ENCODE data around the gene GREB1L.

Gene GREB1L

DNA sequence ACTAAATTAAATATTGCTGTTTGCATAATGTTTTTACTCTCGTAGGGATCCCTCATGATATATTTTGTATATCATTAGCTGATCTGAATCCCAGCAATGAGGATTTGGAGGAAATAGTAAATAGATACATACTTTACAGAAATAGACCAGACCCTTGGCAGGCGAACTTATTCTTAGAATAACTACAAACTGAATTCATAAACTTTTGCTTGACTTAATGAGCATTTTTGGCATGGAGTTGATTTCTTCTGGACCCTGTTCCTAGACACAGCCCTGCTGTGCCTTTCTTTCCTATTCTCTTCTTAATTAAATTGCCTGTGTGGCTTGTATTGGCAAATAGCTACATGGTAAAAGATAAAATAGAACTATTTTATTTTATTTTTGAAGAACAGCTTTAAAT lies 145.9 kb downstream of the GREB1L start:
- H4K20me1 ChIP-seq (ENCODE audit: insufficient read depth, low read length): no peaks in the 10 kb centered on the region
- H3K4me2 ChIP-seq (ENCODE audit: low read length): no peak overlapping the region
- H3K9ac ChIP-seq (ENCODE audit: low read length): no peak overlapping the region
- H3K9me2 ChIP-seq (ENCODE audit: low read depth, low read length): no peaks in the 10 kb centered on the region
- no peaks in the 10 kb centered on the region for H3K4me1 ChIP-seq (ENCODE audit: insufficient read depth, low read length, severe bottlenecking)
- H3K9me3 ChIP-seq (ENCODE audit: low read length): no peaks in the 10 kb centered on the region
- no peak overlapping the region for H2AFZ ChIP-seq (ENCODE audit: low read length)
- H3K27ac ChIP-seq (ENCODE audit: low read depth, low read length, poor library complexity, severe bottlenecking): no peak overlapping the region
- no peaks in the 10 kb centered on the region for H3K36me3 ChIP-seq (ENCODE audit: insufficient read depth, low read length)
- no peak overlapping the region for H3K4me3 ChIP-seq (ENCODE audit: low read depth, low read length, poor library complexity, severe bottlenecking)
- H3F3A ChIP-seq (ENCODE audit: insufficient read depth, low read length): no peaks in the 10 kb centered on the region
- no peak for TF ChIP-seq EZH2 (IDR thresholded peaks at IDR 0.05; ENCODE audit: borderline replicate concordance, low read length)
- TF ChIP-seq, protein P1, sequence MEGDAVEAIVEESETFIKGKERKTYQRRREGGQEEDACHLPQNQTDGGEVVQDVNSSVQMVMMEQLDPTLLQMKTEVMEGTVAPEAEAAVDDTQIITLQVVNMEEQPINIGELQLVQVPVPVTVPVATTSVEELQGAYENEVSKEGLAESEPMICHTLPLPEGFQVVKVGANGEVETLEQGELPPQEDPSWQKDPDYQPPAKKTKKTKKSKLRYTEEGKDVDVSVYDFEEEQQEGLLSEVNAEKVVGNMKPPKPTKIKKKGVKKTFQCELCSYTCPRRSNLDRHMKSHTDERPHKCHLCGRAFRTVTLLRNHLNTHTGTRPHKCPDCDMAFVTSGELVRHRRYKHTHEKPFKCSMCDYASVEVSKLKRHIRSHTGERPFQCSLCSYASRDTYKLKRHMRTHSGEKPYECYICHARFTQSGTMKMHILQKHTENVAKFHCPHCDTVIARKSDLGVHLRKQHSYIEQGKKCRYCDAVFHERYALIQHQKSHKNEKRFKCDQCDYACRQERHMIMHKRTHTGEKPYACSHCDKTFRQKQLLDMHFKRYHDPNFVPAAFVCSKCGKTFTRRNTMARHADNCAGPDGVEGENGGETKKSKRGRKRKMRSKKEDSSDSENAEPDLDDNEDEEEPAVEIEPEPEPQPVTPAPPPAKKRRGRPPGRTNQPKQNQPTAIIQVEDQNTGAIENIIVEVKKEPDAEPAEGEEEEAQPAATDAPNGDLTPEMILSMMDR (IDR thresholded peaks at IDR 0.05; ENCODE audit: low read length): no peak
- no peaks in the 10 kb centered on the region for H3K79me2 ChIP-seq (ENCODE audit: insufficient read depth, low read length)
- no peaks in the 10 kb centered on the region for H3K27me3 ChIP-seq (ENCODE audit: insufficient read depth, low read length)

DNA sequence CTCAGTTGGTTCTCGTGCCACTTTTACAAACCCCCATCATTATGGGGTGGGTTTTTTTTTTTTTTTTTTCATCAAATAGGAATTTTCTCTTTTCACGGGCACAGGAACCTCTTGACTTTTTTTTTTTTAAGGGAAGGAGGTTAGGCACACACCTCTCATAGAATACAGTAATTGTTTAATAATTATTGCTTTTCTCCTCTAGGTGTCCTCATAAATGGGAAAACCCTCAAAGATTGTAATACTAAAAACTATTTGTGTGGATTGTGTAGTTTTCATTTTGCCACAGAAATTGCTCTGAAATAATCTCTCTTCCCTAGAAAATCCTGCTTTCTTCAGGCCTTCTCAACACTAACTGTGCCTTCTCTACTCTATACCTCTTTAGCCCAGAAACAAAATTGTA lies 147.3 kb downstream of the GREB1L start:
- Histone ChIP-seq H3K9me3 (ENCODE audit: low read length) (no peaks in the 10 kb centered on the region), H3K4me2 (ENCODE audit: low read length) (no peak overlapping the region), H3K9ac (ENCODE audit: low read length) (no peak overlapping the region), H3K27ac (ENCODE audit: low read depth, low read length, poor library complexity, severe bottlenecking) (no peak overlapping the region), H3K9me2 (ENCODE audit: low read depth, low read length) (no peaks in the 10 kb centered on the region), H3K27me3 (ENCODE audit: insufficient read depth, low read length) (no peaks in the 10 kb centered on the region), H4K20me1 (ENCODE audit: insufficient read depth, low read length) (no peaks in the 10 kb centered on the region), H3K79me2 (ENCODE audit: insufficient read depth, low read length) (no peaks in the 10 kb centered on the region), H3K4me3 (ENCODE audit: low read depth, low read length, poor library complexity, severe bottlenecking) (no peak overlapping the region), H2AFZ (ENCODE audit: low read length) (no peak overlapping the region), H3K4me1 (ENCODE audit: insufficient read depth, low read length, severe bottlenecking) (no peaks in the 10 kb centered on the region), H3F3A (ENCODE audit: insufficient read depth, low read length) (no peaks in the 10 kb centered on the region), H3K36me3 (ENCODE audit: insufficient read depth, low read length) (no peaks in the 10 kb centered on the region)
- TF ChIP-seq, protein P1 (IDR thresholded peaks at IDR 0.05; ENCODE audit: low read length): no peak
- TF ChIP-seq EZH2 (IDR thresholded peaks at IDR 0.05; ENCODE audit: borderline replicate concordance, low read length): no peak

DNA sequence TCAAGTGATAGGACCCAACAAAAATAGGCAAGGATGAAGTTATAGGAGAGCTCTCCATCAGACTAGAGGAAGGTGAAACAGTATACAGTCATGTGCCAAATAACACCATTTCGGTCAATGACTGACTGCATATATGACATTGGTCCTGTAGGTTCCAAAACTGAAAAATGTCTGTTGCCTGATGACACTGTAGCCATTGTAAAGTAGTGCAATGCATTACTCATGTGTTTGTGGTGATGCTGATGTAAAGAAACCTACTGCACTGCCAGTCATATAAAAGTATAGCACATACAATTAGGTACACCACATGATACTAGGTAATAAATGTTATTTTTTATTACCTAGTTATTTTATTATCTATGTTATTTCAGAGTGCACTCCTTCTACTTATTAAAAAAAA lies 147.9 kb downstream of the GREB1L start:
- no peaks in the 10 kb centered on the region for H3K36me3 ChIP-seq (ENCODE audit: insufficient read depth, low read length)
- H3K79me2 ChIP-seq (ENCODE audit: insufficient read depth, low read length): no peaks in the 10 kb centered on the region
- no peak overlapping the region for H3K27ac ChIP-seq (ENCODE audit: low read depth, low read length, poor library complexity, severe bottlenecking)
- no peak overlapping the region for H3K4me2 ChIP-seq (ENCODE audit: low read length)
- TF ChIP-seq, protein P1 (IDR thresholded peaks at IDR 0.05; ENCODE audit: low read length): no peak
- no peak for TF ChIP-seq EZH2 (IDR thresholded peaks at IDR 0.05; ENCODE audit: borderline replicate concordance, low read length)
- no peaks in the 10 kb centered on the region for H4K20me1 ChIP-seq (ENCODE audit: insufficient read depth, low read length)
- no peak overlapping the region for H3K4me3 ChIP-seq (ENCODE audit: low read depth, low read length, poor library complexity, severe bottlenecking)
- no peak overlapping the region for H3K9ac ChIP-seq (ENCODE audit: low read length)
- no peaks in the 10 kb centered on the region for H3K9me2 ChIP-seq (ENCODE audit: low read depth, low read length)
- no peak overlapping the region for H2AFZ ChIP-seq (ENCODE audit: low read length)
- no peaks in the 10 kb centered on the region for H3K4me1 ChIP-seq (ENCODE audit: insufficient read depth, low read length, severe bottlenecking)
- H3F3A ChIP-seq (ENCODE audit: insufficient read depth, low read length): no peaks in the 10 kb centered on the region
- H3K27me3 ChIP-seq (ENCODE audit: insufficient read depth, low read length): no peaks in the 10 kb centered on the region
- no peaks in the 10 kb centered on the region for H3K9me3 ChIP-seq (ENCODE audit: low read length)
